HepG2 (cell line): ENCODE results near the gene GALNTL6. TPM values are rescaled to one million over a fixed set of nuclear protein-coding genes. Genes with fewer than 3 reads are reported as not detected.

Experiments
- ATAC-seq: fragments of 200-7000 bp; cut with Tn5 transposase; 3 replicates; pipeline ENCODE4 v1.9.1; 2020; ENCODE audit warnings: mild to moderate bottlenecking, moderate library complexity
- BruUV-seq: library from RNA; stranded (reverse); fragments of 400-500 nt; replicated peaks from 2 replicates; lab custom pipeline; 2021; lab: Mats Ljungman, UMichigan
- CTCF ChIA-PET: fragments of 300-600 bp; formaldehyde crosslinking; extraction: SDS; loops from one replicate; lab custom pipeline; 2021; ENCODE audit warnings: low total read pairs, inconsistent platforms, low intra/inter-chr PET ratio; lab: Yijun Ruan, JAX
- POLR2A ChIA-PET: fragments of 350-600 bp; sonication (Branson Sonifier 250); formaldehyde crosslinking; loops from one replicate; lab custom pipeline; 2020; ENCODE audit warnings: antibody characterized with exemption, inconsistent platforms; lab: Yijun Ruan, JAX
- DNase-seq: peaks from one replicate; pipeline ENCODE4 v3.0.0-alpha.2; 2015; ENCODE audit warnings: low spot score
- FAIRE-seq: peaks from 3 replicates; lab custom pipeline; 2011; peaks lifted over from hg19 to GRCh38; lab: Jason Lieb, UNC
- H2AFZ ChIP-seq: one replicate; pipeline ENCODE4 v1.6.1; 2011; ENCODE audit warnings: low read length, inconsistent platforms
- H3K27ac ChIP-seq: fragments of 300-600 bp; 3 replicates; pipeline ENCODE4 v1.8.0; 2011; ENCODE audit warnings: mixed run types, mild to moderate bottlenecking, mixed read lengths, low read length, inconsistent platforms; ENCODE audit not compliant: insufficient read depth; ENCODE audit errors: extremely low read length
- H3K27me3 ChIP-seq, 2 experiments: fragments of 200-600 bp in 1 of 2; 2 replicates in 1 of 2; 3 replicates in 1 of 2; pipeline versions ENCODE4 v1.6.0 to v1.8.0; 2011; ENCODE audit warnings: low read length in 2 of 2, mild to moderate bottlenecking in 2 of 2, moderate library complexity in 2 of 2, inconsistent platforms in 1 of 2; ENCODE audit not compliant: insufficient read depth in 2 of 2, control insufficient read depth in 1 of 2
- H3K36me3 ChIP-seq, 2 experiments: fragments of 200-600 bp in 1 of 2; replicated peaks in 1 of 2; 2 replicates in 1 of 2; 3 replicates in 1 of 2; pipeline versions ENCODE4 v1.5.1 to v1.8.0; 2011; ENCODE audit warnings: low read length in 2 of 2, inconsistent platforms in 1 of 2; ENCODE audit not compliant: insufficient read depth in 2 of 2, control insufficient read depth in 1 of 2
- H3K4me1 ChIP-seq: 2 replicates; pipeline ENCODE4 v1.5.1; 2012; ENCODE audit warnings: low read length, inconsistent platforms; ENCODE audit not compliant: insufficient read depth
- H3K4me2 ChIP-seq: 2 replicates; pipeline ENCODE4 v1.6.0; 2011; ENCODE audit warnings: low read depth, low read length, inconsistent platforms
- H3K4me3 ChIP-seq, 3 experiments: fragments of 200-600 bp in 1 of 3; sonication (generic), shearing (Covaris generic) in 1 of 3; replicated peaks in 1 of 3; 2 replicates each; pipeline ENCODE4 v1.5.1; 2011 to 2016; ENCODE audit warnings: low read length in 3 of 3, inconsistent platforms in 2 of 3, low read depth in 2 of 3, mild to moderate bottlenecking in 2 of 3, control low read depth in 1 of 3, mixed read lengths in 1 of 3; ENCODE audit not compliant: insufficient read depth in 1 of 3
- H3K79me2 ChIP-seq: one replicate; pipeline ENCODE4 v1.6.1; 2011; ENCODE audit warnings: low read length, inconsistent platforms; ENCODE audit not compliant: insufficient read depth
- H3K9ac ChIP-seq: 2 replicates; pipeline ENCODE4 v1.6.0; 2011; ENCODE audit warnings: mild to moderate bottlenecking, low read depth, low read length, inconsistent platforms; ENCODE audit not compliant: insufficient read depth
- H3K9me3 ChIP-seq: 2 replicates; pipeline ENCODE4 v1.5.1; 2012; ENCODE audit warnings: mild to moderate bottlenecking, low read length
- H4K20me1 ChIP-seq: 2 replicates; pipeline ENCODE4 v1.6.0; 2011; ENCODE audit warnings: inconsistent platforms, mild to moderate bottlenecking, low read length, moderate library complexity; ENCODE audit not compliant: insufficient read depth
- MEF2D ChIP-seq: sonication (generic); formaldehyde crosslinking; IDR thresholded peaks from 2 replicates; pipeline ENCODE4 v1.5.1; 2020; ENCODE audit warnings: mild to moderate bottlenecking, missing genetic modification reagents
- NPAS2 ChIP-seq: sonication (generic); formaldehyde crosslinking; IDR thresholded peaks from 2 replicates; pipeline ENCODE4 v1.8.0; 2022; ENCODE audit warnings: mild to moderate bottlenecking, missing genetic modification reagents, borderline replicate concordance
- PHF8 ChIP-seq: sonication (generic); formaldehyde crosslinking; IDR thresholded peaks from 2 replicates; pipeline ENCODE4 v1.5.0; 2020; ENCODE audit warnings: missing genetic modification reagents
- RORA ChIP-seq: sonication (generic); formaldehyde crosslinking; IDR thresholded peaks from 2 replicates; pipeline ENCODE4 v1.5.0; 2020; ENCODE audit warnings: mild to moderate bottlenecking, missing genetic modification reagents, moderate library complexity
- SOX6 ChIP-seq, 2 experiments: fragments of 450-650 bp in 1 of 2; sonication (generic) in 1 of 2; formaldehyde crosslinking in 1 of 2; IDR thresholded peaks; 2 replicates each; pipeline versions ENCODE4 v1.4.0 to v1.6.1; 2017 to 2020; ENCODE audit warnings: antibody characterized with exemption in 1 of 2, mild to moderate bottlenecking in 1 of 2, missing genetic modification reagents in 1 of 2
- SRSF1 ChIP-seq: fragments of 200-400 bp; formaldehyde crosslinking; optimal IDR thresholded peaks from 2 replicates; pipeline ENCODE3; 2017; ENCODE audit warnings: mild to moderate bottlenecking, low read depth, low read length, moderate library complexity
- ZFY ChIP-seq: sonication (generic); formaldehyde crosslinking; IDR thresholded peaks from 2 replicates; pipeline ENCODE4 v1.4.0; 2020; ENCODE audit warnings: missing genetic modification reagents
- ZMAT5 ChIP-seq: sonication (generic); formaldehyde crosslinking; IDR thresholded peaks from 2 replicates; pipeline ENCODE4 v1.5.0; 2020; ENCODE audit warnings: mild to moderate bottlenecking, low read depth, missing genetic modification reagents, borderline replicate concordance
- ZNF501 ChIP-seq: sonication (generic); formaldehyde crosslinking; IDR thresholded peaks from 2 replicates; pipeline ENCODE4 v1.5.1; 2020; ENCODE audit warnings: mild to moderate bottlenecking, moderate library complexity, missing genetic modification reagents
- ZNF563 ChIP-seq: sonication (generic); formaldehyde crosslinking; IDR thresholded peaks from 2 replicates; pipeline ENCODE4 v1.8.0; 2022; ENCODE audit warnings: mild to moderate bottlenecking, moderate library complexity, missing genetic modification reagents
- ZNF775 ChIP-seq: sonication (generic); formaldehyde crosslinking; IDR thresholded peaks from 2 replicates; pipeline ENCODE4 v1.4.0; 2020; ENCODE audit warnings: missing genetic modification reagents, mild to moderate bottlenecking, moderate library complexity, borderline replicate concordance
- WGBS: methylation state at CpG from one replicate; pipeline ENCODE4 v1.1.6; 2017; ENCODE audit warnings: low lambda C conversion rate; 5-methylcytosine and 5-hydroxymethylcytosine counted together
- in situ Hi-C: cut with HindIII; loops from 2 replicates; pipeline ENCODE4 v1.10.0; 2017; ENCODE audit warnings: low pct_unique_long_range_greater_than_20kb; ENCODE audit not compliant: extremely low pct_ligation_motif_present
- intact Hi-C: fragments of 100-400 bp; cut with micrococcal nuclease; formaldehyde crosslinking; loops from one replicate; pipeline ENCODE4 v1.10.0; 2022; ENCODE audit not compliant: unreplicated experiment
- polyA plus RNA-seq, 8 experiments: library from polyadenylated mRNA; depleted of rRNA in 3 of 8; stranded (reverse) in 7 of 8; unstranded in 1 of 8; fragments of >200 nt; fragmentation: Illumina TruSeq in 4 of 8; extraction: Trizol in 4 of 8; gene quantifications; 2 replicates each; pipeline versions ENCODE4 v1.2.1 to v1.2.3, GENCODE V29; 2011 to 2016; ENCODE audit warnings: low read depth in 4 of 8, missing spikeins in 1 of 8, mixed read lengths in 1 of 8; ENCODE audit not compliant: insufficient read depth in 1 of 8
- total RNA-seq, 5 experiments: library from RNA; depleted of rRNA; stranded (reverse); fragments of >200 nt; fragmentation: Illumina TruSeq; extraction: Trizol; gene quantifications; 2 replicates each; pipeline ENCODE4 v1.2.3, GENCODE V29; 2016; ENCODE audit warnings: low read depth in 1 of 5
- TF ChIP-seq, protein P1 (sequence below): sonication (generic); formaldehyde crosslinking; conservative IDR thresholded peaks from 2 replicates; pipeline ENCODE4 v1.4.0; 2020; ENCODE audit warnings: missing genetic modification reagents
- TF ChIP-seq, protein P2 (sequence below): sonication (generic); formaldehyde crosslinking; IDR thresholded peaks from 2 replicates; pipeline ENCODE4 v1.5.0; 2020; ENCODE audit warnings: mild to moderate bottlenecking, missing genetic modification reagents
- TF ChIP-seq, protein P3 (sequence below): sonication (generic); formaldehyde crosslinking; IDR thresholded peaks from 2 replicates; pipeline ENCODE4 v1.4.0; 2020; ENCODE audit warnings: missing genetic modification reagents, borderline replicate concordance
- TF ChIP-seq, protein P4 (sequence below): IDR thresholded peaks from 2 replicates; pipeline ENCODE4 v1.6.1; 2016; ENCODE audit warnings: missing compliant biosample characterization, missing genetic modification reagents, borderline replicate concordance

Gene GALNTL6
- total and polyA plus RNA-seq, 2 of the 13 experiments (the other 11 are each of a cell fraction or from before 2014, with no cell fraction given), result not detected

- TF ChIP-seq, protein P1, sequence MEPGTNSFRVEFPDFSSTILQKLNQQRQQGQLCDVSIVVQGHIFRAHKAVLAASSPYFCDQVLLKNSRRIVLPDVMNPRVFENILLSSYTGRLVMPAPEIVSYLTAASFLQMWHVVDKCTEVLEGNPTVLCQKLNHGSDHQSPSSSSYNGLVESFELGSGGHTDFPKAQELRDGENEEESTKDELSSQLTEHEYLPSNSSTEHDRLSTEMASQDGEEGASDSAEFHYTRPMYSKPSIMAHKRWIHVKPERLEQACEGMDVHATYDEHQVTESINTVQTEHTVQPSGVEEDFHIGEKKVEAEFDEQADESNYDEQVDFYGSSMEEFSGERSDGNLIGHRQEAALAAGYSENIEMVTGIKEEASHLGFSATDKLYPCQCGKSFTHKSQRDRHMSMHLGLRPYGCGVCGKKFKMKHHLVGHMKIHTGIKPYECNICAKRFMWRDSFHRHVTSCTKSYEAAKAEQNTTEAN (CRISPR knock-in tag), result no peak
Observed at GRCh38 chr4:172791841-172792240, 978.6 kb downstream of the GALNTL6 start (continued).

- no TSS peak for BruUV-seq
- Histone ChIP-seq H2AFZ (no peak overlapping the region), H3K9ac (no peak overlapping the region), H3K36me3 (no peaks in the 10 kb centered on the region), H3K4me1 (no peaks in the 10 kb centered on the region), H3K79me2 (no peaks in the 10 kb centered on the region), H3K4me3 (no peak overlapping the region), H3K27me3 (no peaks in the 10 kb centered on the region; a peak in 1 of 5 replicates), H3K27ac (no peak overlapping the region), H3K4me2 (no peak overlapping the region), H3K9me3 (no peaks in the 10 kb centered on the region), H4K20me1 (no peaks in the 10 kb centered on the region)
- ATAC-seq, result no peak
- ChIA-PET CTCF (no interaction called here), POLR2A (no interaction called here)
- in situ Hi-C loops, result no loop called here
- DNase-seq, result no peak
- WGBS, result 6% methylated on average over 4 of the region's 4 CpGs
- intact Hi-C loops, result no loop called here
- FAIRE-seq, result no peak
- TF ChIP-seq, protein P2, sequence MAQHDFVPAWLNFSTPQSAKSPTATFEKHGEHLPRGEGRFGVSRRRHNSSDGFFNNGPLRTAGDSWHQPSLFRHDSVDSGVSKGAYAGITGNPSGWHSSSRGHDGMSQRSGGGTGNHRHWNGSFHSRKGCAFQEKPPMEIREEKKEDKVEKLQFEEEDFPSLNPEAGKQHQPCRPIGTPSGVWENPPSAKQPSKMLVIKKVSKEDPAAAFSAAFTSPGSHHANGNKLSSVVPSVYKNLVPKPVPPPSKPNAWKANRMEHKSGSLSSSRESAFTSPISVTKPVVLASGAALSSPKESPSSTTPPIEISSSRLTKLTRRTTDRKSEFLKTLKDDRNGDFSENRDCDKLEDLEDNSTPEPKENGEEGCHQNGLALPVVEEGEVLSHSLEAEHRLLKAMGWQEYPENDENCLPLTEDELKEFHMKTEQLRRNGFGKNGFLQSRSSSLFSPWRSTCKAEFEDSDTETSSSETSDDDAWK (CRISPR knock-in tag), result no peak
- TF ChIP-seq ZNF563 (CRISPR knock-in tag) (no peak), SOX6 (IDR thresholded peaks at IDR 0.05) (no peak), SOX6 (CRISPR knock-in tag; IDR thresholded peaks at IDR 0.05) (no peak), ZMAT5 (CRISPR knock-in tag) (no peak), PHF8 (CRISPR knock-in tag) (no peak), MEF2D (CRISPR knock-in tag) (no peak), ZFY (CRISPR knock-in tag) (no peak), RORA (CRISPR knock-in tag) (no peak), ZNF501 (CRISPR knock-in tag) (no peak), NPAS2 (no peak), ZNF775 (no peak), SRSF1 (no peak)
- TF ChIP-seq, protein P3, sequence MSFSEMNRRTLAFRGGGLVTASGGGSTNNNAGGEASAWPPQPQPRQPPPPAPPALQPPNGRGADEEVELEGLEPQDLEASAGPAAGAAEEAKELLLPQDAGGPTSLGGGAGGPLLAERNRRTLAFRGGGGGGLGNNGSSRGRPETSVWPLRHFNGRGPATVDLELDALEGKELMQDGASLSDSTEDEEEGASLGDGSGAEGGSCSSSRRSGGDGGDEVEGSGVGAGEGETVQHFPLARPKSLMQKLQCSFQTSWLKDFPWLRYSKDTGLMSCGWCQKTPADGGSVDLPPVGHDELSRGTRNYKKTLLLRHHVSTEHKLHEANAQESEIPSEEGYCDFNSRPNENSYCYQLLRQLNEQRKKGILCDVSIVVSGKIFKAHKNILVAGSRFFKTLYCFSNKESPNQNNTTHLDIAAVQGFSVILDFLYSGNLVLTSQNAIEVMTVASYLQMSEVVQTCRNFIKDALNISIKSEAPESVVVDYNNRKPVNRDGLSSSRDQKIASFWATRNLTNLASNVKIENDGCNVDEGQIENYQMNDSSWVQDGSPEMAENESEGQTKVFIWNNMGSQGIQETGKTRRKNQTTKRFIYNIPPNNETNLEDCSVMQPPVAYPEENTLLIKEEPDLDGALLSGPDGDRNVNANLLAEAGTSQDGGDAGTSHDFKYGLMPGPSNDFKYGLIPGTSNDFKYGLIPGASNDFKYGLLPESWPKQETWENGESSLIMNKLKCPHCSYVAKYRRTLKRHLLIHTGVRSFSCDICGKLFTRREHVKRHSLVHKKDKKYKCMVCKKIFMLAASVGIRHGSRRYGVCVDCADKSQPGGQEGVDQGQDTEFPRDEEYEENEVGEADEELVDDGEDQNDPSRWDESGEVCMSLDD (CRISPR knock-in tag), result no peak
- TF ChIP-seq, protein P4, sequence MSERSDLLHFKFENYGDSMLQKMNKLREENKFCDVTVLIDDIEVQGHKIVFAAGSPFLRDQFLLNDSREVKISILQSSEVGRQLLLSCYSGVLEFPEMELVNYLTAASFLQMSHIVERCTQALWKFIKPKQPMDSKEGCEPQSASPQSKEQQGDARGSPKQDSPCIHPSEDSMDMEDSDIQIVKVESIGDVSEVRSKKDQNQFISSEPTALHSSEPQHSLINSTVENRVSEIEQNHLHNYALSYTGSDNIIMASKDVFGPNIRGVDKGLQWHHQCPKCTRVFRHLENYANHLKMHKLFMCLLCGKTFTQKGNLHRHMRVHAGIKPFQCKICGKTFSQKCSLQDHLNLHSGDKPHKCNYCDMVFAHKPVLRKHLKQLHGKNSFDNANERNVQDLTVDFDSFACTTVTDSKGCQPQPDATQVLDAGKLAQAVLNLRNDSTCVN (CRISPR knock-in tag), result no peak
Observed at GRCh38 chr4:172793565-172794306, 980.5 kb downstream of the GALNTL6 start.
